RWPE2 (cell line): ENCODE results near the gene DELE1.

Experiments
- ATAC-seq: fragments of 200-7000 bp; cut with Tn5 transposase; 3 replicates; pipeline ENCODE4 v1.9.1; 2021; ENCODE audit warnings: low read depth
- DNase-seq: peaks from one replicate; pipeline ENCODE4 v3.0.0-alpha.2; 2020; ENCODE audit warnings: low spot score
- H3K27ac ChIP-seq: fragments of 450-650 bp; 2 replicates; pipeline ENCODE4 v1.5.1; 2017; ENCODE audit warnings: mild to moderate bottlenecking; ENCODE audit not compliant: poor library complexity, severe bottlenecking
- H3K27me3 ChIP-seq: fragments of 250-450 bp; sonication (Bioruptor Pico); 2 replicates; pipeline ENCODE4 v1.5.1; 2021; ENCODE audit warnings: mild to moderate bottlenecking, moderate library complexity; ENCODE audit not compliant: insufficient read depth, poor library complexity, severe bottlenecking
- H3K36me3 ChIP-seq: fragments of 250-450 bp; sonication (Bioruptor Pico); 2 replicates; pipeline ENCODE4 v1.5.1; 2020; ENCODE audit warnings: low read depth, mild to moderate bottlenecking, moderate library complexity
- H3K4me1 ChIP-seq: fragments of 250-450 bp; sonication (Bioruptor Pico); 2 replicates; pipeline ENCODE4 v1.5.1; 2021; ENCODE audit warnings: mild to moderate bottlenecking, moderate library complexity; ENCODE audit not compliant: insufficient read depth, poor library complexity, severe bottlenecking
- H3K4me3 ChIP-seq: fragments of 250-450 bp; sonication (Bioruptor Pico); 2 replicates; pipeline ENCODE4 v1.5.1; 2021; ENCODE audit warnings: mild to moderate bottlenecking, moderate library complexity; ENCODE audit not compliant: severe bottlenecking
- H3K9me3 ChIP-seq: fragments of 250-450 bp; sonication (Bioruptor Pico); 2 replicates; pipeline ENCODE4 v1.5.1; 2021; ENCODE audit warnings: mild to moderate bottlenecking, moderate library complexity; ENCODE audit not compliant: severe bottlenecking
- TF ChIP-seq, protein P1 (sequence below): fragments of 450-650 bp; IDR thresholded peaks from one replicate; pipeline ENCODE4 v1.5.1; 2017; ENCODE audit warnings: mild to moderate bottlenecking, moderate library complexity; ENCODE audit not compliant: poor library complexity, severe bottlenecking

DELE1 gene

DNA sequence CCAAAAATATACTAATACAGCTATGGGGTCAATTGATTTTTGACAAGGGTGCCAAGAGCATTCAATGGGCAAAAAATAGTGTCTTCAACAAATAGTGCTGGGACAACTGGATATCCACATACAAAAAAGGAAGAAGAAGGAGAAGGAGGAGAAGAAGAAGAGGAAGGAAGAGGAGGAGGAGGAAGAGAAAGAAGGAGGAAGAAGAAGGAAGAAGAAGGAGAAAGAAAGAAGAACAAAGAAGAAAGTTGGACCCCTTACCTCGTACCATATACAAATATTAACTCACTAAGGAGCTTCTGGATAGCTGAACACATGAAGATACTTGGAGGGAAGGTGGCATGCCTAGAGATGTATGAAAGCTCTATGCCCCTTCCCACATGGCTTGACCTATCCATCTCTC, 17.2 kb upstream of the DELE1 start:
- ATAC-seq (no peak), DNase-seq (no peak)
- no peaks in the 10 kb centered on the region for H3K27me3 ChIP-seq
- TF ChIP-seq, protein P1, sequence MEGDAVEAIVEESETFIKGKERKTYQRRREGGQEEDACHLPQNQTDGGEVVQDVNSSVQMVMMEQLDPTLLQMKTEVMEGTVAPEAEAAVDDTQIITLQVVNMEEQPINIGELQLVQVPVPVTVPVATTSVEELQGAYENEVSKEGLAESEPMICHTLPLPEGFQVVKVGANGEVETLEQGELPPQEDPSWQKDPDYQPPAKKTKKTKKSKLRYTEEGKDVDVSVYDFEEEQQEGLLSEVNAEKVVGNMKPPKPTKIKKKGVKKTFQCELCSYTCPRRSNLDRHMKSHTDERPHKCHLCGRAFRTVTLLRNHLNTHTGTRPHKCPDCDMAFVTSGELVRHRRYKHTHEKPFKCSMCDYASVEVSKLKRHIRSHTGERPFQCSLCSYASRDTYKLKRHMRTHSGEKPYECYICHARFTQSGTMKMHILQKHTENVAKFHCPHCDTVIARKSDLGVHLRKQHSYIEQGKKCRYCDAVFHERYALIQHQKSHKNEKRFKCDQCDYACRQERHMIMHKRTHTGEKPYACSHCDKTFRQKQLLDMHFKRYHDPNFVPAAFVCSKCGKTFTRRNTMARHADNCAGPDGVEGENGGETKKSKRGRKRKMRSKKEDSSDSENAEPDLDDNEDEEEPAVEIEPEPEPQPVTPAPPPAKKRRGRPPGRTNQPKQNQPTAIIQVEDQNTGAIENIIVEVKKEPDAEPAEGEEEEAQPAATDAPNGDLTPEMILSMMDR: no peak
- H3K4me3 ChIP-seq: no peak overlapping the region
- no peaks in the 10 kb centered on the region for H3K4me1 ChIP-seq
- H3K9me3 ChIP-seq: no peaks in the 10 kb centered on the region
- no peaks in the 10 kb centered on the region for H3K36me3 ChIP-seq
- no peak overlapping the region for H3K27ac ChIP-seq

DNA sequence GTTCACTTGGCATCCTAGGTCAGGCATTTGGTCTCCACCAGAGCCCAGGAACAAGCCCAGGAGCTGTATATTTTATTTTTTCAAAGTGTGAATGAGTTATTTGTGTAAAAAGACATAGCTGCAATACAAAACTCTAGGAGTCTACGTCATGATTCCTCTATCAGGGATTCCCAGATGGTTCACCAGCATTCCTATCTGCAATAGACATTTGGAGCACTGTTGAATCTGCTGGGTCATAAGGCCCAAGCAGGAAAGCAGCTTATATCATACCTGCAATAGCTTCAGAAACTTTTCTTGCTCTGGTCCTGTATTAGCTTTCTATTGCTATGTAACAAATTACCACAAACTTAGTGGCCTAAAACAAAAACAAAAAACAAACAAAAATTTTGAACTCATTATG, 16.7 kb upstream of the DELE1 start:
- ATAC-seq (no peak), DNase-seq (no peak)
- no peak overlapping the region for H3K27ac ChIP-seq
- no peak overlapping the region for H3K4me3 ChIP-seq
- no peaks in the 10 kb centered on the region for H3K27me3 ChIP-seq
- no peaks in the 10 kb centered on the region for H3K9me3 ChIP-seq
- no peaks in the 10 kb centered on the region for H3K4me1 ChIP-seq
- TF ChIP-seq, protein P1: no peak
- H3K36me3 ChIP-seq: no peaks in the 10 kb centered on the region

DNA sequence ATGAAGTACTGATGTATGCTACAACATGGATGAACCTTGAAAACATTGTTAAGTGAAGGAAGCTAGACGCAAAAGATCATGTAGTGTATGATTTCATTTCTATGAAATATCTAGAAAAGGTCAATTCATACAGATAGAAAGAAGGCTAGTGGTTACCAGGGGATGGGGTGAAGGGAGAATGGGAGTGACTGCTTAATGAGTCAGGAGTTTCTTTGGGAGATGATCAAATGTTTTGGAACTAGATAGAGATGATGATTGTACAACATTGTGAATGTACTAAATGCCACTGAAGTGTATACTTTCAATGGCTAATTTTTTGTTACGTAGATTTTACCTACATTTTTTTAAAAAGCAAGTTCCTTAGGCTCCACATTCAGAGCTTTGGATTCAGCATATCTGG, 14.9 kb upstream of the DELE1 start:
- no peak overlapping the region for H3K4me3 ChIP-seq
- no peak for DNase-seq
- H3K36me3 ChIP-seq: no peaks in the 10 kb centered on the region
- no peaks in the 10 kb centered on the region for H3K9me3 ChIP-seq
- H3K27ac ChIP-seq: no peak overlapping the region
- no peaks in the 10 kb centered on the region for H3K4me1 ChIP-seq
- ATAC-seq: peak; percentile 70
- TF ChIP-seq, protein P1: no peak
- H3K27me3 ChIP-seq: peaks cover 5% of the 10 kb centered on the region

DNA sequence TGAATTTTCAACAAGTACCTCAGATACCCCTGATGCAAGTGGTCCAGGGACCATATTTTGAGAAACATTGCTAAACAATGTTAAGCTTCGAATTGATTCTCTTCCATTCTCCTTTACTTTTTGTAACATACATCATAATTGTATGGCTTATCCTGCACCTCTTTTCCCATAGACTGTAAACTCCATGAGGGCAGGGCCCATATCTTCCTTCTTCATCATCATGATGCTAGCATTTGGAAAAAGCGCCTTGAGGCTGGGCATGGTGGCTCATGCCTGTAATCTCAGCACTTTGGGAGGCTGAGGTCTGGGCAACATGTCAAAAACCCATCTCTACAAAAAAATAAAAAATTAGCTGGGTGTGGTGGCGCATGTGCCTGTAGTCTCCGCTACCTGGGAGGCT, 14.5 kb upstream of the DELE1 start:
- H3K4me1 ChIP-seq: no peaks in the 10 kb centered on the region
- no peaks in the 10 kb centered on the region for H3K36me3 ChIP-seq
- TF ChIP-seq, protein P1: no peak
- DNase-seq (no peak), ATAC-seq (no peak)
- no peaks in the 10 kb centered on the region for H3K9me3 ChIP-seq
- H3K4me3 ChIP-seq: no peak overlapping the region
- no peak overlapping the region for H3K27ac ChIP-seq
- H3K27me3 ChIP-seq: peaks cover 8% of the 10 kb centered on the region

DNA sequence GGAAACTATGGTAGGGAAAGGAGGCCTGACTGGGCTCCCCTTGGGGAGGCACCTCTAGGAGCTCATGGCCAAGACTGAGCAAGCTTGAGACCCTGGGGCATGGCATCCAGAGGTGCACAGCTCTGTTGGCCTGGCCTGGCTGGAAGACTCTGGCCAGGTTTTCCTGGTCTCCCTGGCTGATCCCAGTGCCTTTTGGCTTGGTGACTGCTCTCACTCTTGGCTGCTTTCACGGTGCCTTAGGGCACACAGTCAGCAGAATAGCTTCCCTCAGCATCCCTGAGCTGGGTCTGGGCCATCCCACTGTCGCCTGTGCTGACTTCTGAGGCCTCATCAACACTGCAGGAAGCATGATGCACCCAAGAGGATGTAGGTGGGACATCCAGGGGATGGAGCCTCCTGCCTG, 13.4 kb upstream of the DELE1 start:
- Histone ChIP-seq H3K27ac (no peak overlapping the region), H3K4me1 (no peaks in the 10 kb centered on the region), H3K36me3 (no peaks in the 10 kb centered on the region), H3K4me3 (no peak overlapping the region), H3K9me3 (no peaks in the 10 kb centered on the region), H3K27me3 (peaks cover 8% of the 10 kb centered on the region)
- DNase-seq: no peak
- ATAC-seq: peak; percentile 63
- TF ChIP-seq, protein P1: no peak
